Fibroblast of peridontal ligament (primary cell): ENCODE results near the gene GGT1.
"Not testable (repeated sequence)": the region's sequence is repeated elsewhere in the genome, so short reads cannot be mapped to it uniquely, and the experiment has no call there.

Experiments
- DNase-seq: peaks from one replicate; pipeline ENCODE4 v3.0.0-alpha.2; 2010; ENCODE audit errors: extremely low read depth

The GGT1 gene

DNA sequence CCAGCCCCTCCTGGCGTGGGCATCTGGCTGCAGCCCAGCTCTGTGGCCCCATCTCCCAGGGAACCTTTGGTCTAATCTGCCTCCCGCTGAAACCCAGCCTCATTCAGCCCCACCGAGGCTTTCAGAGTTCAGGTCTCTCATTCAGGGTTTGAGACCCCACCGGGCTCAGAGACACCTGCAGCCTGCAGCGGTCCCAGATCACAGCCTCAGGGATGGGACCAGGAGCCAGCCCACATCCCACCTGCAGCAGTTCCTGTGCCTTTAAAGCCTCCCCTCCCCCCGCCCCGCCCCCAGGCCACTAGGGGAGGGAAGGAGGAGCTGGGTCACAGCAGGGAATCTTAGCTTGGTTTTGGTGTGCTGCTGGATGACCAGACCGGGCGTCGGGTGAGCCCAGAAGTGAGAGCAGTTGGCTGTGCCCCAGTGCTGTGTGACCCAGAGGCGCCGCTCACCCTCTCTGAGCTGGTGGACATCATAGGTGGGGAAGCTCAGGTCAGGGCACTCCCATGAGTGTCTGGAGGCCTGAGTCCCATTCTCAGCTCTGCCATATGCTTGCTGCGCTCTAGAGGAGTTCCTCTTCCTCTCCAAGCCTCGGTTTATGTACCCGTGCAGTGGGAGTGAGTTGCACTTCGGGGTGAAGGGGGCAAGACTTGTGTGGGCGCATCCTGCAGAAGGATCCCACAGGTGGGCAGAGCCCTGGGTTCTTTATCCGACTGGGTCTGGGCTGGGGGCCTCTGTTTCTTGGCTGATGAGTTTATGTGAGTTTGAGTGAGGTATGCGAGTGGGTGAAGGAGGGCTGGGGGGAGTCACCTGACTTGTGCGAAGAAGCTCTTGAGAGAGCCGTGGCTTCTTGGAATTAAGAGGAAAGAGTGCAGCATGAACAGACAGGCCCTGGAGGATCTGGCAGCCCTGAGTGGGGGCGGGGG is at the start of gene GGT1:
Gene GGT1 (plus strand): TSS at position 347 of the 923 bp plus-strand sequence. CDS start 7,889 bp downstream, outside the sequence.
- DNase-seq, result not testable (repeated sequence)

DNA sequence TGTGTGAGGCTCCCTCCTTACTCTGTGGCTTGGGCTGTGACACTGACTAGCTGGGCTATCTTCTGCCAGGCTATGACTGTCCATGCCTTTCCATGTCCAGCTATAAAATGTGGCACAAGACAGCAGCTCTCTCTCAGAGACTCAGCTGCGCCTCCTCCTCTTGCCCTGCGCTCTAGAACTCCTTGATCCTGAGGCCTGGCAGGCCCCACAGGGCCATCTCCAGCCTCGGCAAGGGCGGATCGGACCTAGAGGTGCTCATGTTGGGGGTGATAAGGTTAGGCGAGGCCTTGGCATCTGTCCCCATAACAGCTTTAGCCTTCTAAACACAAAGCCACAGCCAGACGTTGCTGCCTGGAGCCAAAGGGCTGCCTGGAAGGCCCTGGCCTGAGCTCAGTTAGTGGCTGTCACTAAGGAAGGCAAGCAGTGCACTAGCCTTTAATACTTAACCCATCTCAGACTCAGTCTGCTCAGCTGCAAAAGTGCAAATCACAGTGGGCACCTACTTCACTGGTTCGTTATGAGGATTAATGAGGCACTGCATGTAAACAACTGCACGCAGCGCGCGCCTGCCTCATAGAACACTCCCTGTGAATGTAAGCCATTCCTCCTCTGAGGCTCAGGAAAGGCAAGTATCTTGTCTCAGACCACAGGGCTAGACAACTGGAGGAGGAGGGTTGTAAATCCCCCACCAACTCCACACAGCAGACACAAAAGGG is 49.2 kb upstream of the GGT1 start:
- peak; percentile 21 for DNase-seq

GRCh38 chr22:24554313-24555164 is 48.5 kb upstream of the GGT1 start, which contains the start of gene GUCD1:
TSS of gene GUCD1 (minus strand) at chr22:24555138. CDS start at chr22:24554991, 147 bp downstream.
- peak; percentile 48 for DNase-seq

DNA sequence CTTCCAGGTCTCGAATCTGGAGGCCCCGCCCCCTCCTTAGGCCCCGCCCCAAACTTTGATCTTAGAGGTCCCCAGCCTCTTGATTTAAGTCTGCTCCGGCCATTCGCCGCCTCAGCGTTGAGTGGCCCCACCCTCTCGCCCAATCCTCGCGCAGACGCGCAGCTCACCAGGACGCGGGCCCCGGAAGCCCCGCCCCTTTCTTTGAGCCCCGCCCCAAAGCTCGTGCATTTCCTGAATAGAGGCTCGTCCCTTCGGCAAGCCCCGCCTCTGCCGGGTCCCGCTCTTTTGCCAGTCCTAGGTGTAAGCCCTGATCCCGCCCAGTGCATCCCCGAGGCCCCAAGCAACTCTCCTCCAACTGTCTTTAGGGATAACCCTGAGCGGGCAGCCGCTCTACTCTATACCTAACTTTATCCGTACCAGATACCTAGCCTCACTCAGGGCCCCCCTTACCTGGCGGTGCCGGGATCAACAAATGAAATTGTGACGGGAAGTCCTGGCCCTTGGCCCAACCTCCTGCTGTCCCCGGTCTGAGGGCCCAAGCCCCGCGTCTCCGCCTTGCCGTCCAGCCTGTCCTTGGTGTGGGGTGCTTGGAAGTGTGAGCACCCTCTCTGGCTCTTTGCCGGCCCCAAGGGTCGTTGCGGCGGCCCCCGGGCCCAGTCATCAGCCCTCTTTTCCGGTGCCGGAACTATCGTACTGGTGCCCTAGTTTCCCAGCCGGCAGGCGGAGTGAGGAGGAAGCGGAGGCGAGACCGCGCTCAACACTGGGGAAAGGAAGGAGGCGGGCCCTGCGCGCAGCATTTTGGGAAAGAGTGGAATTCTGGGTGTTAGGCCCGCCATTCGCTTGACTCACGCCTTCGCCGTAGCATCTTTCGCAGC is 47.6 kb upstream of the GGT1 start, which contains the start of gene SNRPD3:
Gene SNRPD3 (plus strand): TSS at position 835 of the 875 bp plus-strand sequence. CDS start 1,676 bp downstream, outside the sequence.
- DNase-seq, result peak; percentile 98

- no peak for DNase-seq
Observed at GRCh38 chr22:24559471-24559870, 43.5 kb upstream of the GGT1 start.

DNA sequence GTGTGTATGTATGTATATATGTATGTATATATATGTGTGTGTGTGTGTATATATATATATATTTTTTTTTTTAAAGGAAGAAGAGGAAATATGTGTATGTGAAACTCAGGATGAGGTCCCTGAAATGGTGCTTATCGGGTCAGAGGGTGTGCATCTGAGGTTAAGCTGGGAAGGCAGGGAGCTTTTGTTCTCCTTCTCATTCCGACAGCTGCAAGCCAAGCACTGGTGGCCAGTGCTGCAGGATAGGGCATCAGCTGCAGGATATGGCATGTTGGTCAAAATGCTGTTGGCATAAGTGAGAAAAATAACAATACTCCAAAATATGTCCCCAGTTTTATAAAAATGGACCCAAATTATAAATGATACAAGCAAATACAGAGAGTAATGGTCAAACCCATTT is 39.7 kb upstream of the GGT1 start:
- no peak for DNase-seq

- peak; percentile 29 for DNase-seq
Observed at GRCh38 chr22:24564376-24565058, 38.5 kb upstream of the GGT1 start.

GRCh38 chr22:24565077-24565476 is 37.9 kb upstream of the GGT1 start:
- DNase-seq, result no peak

GRCh38 chr22:24566899-24567511 is 36.0 kb upstream of the GGT1 start:
- DNase-seq, result no peak

GRCh38 chr22:24567668-24568067 is 35.3 kb upstream of the GGT1 start:
- no peak for DNase-seq

DNA sequence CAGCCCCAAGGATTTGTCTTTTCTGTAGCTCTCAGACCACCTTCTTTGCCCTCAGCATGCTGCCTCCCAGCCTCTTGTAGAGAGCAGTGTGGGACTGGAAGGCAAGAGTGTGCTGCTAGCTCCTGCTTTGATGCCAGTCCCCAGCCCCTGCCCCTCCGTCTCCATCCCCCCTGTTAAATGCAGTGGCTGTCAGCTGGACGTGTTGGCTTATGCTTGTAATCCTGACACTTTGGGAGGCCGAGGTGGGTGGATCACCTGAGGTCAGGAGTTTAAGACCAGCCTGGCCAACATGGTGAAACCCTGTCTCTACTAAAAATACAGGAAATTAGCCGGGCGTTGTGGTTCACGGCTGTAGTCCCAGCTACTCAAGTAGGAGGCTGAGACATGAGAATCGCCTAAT is 31.7 kb upstream of the GGT1 start:
- DNase-seq, result no peak

- no peak for DNase-seq
Observed at GRCh38 chr22:24576778-24577177, 26.2 kb upstream of the GGT1 start.

- no peak for DNase-seq
Observed at GRCh38 chr22:24578355-24579257, 24.4 kb upstream of the GGT1 start.

DNA sequence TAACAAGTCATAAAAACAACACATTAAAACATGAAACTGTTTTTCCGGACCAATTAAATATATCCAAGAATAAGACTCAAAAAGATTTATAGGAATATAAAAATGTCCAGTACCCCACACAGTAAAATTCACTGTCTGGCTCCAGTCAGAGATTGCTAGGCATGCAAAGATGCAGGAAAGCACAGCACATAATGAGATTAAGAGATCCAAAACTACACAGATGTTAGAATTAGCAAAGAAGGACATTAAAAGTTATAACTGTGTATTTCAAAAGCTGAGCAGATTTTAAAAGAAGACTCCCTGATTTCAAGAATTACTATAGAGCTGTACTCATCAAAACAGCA is 23.8 kb upstream of the GGT1 start:
- DNase-seq, result no peak

GRCh38 chr22:24580276-24580675 is 22.7 kb upstream of the GGT1 start:
- peak; percentile 80 for DNase-seq

DNA sequence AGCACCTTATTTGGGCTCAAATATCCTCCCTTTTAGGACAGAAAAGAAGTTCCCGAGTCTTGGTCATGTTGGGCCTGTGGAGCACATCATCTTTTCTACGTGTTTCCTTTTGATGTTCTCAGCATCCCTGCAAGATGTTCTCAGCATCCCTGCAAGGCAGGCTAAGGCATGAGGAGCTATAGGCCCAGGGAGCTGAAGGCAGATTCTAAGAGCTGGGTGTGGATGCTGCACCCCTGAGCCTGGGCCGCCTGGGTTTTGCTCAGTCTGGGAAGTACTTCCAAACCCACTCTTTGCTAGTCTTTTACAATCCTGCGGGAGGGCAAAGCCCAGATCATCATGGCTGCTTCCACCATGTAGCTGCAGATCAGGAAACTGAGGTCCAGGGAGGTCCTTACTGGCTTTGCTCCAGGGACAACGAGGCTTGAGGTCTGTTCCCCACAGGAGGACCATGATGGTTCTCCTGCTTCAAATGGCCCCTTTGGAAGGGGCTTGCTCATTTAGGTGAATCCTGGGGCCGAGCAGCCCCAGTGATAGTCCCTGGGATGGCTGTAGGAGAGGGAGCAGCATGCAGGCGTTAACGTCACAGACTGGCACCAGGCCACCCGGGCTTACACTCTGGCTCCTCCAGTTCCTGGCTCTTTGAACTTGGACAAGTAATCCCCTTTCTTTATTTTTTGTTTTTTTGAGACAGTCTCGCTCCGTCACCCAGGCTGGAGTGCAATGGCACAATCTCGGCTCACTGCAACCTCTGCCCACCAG is 20.8 kb upstream of the GGT1 start:
- DNase-seq, result no peak

GRCh38 chr22:24583221-24584165 is 19.5 kb upstream of the GGT1 start:
- DNase-seq, result peak; percentile 43
